Glomerular visceral epithelial cell (primary cell): Measurements from ENCODE around the gene CT45A6.
"Not testable (repeated sequence)": the region's sequence is repeated elsewhere in the genome, so short reads cannot be mapped to it uniquely, and the experiment has no call there.

Source experiments
- DNase-seq: peaks from one replicate; pipeline ENCODE4 v3.0.0-alpha.2; 2016; ENCODE audit errors: extremely low spot score

Gene CT45A6

GRCh38 chrX:135802687-135803086 lies at the start of gene CT45A6:
TSS of gene CT45A6 (minus strand) at chrX:135802787. CDS start at chrX:135798993, 3,794 bp downstream.
- DNase-seq: not testable (repeated sequence)

- DNase-seq: not testable (repeated sequence)
Observed at GRCh38 chrX:135837180-135837579, 34.6 kb upstream of the CT45A6 start, which contains the start of gene CT45A7. TSS of gene CT45A7 (minus strand) at chrX:135837280. CDS start at chrX:135833533, 3,747 bp downstream.

GRCh38 chrX:135819912-135820311 lies 17.3 kb upstream of the CT45A6 start, which contains the start of gene CT45A2:
TSS of gene CT45A2 (minus strand) at chrX:135820012. CDS start at chrX:135816265, 3,747 bp downstream.
- not testable (repeated sequence) for DNase-seq

- not testable (repeated sequence) for DNase-seq
Observed at GRCh38 chrX:135785403-135785802, 17.2 kb downstream of the CT45A6 start, which contains the start of gene CT45A5. TSS of gene CT45A5 (minus strand) at chrX:135785503. CDS start at chrX:135781729, 3,774 bp downstream.

GRCh38 chrX:135768091-135768490 lies 34.5 kb downstream of the CT45A6 start, which contains the start of gene CT45A3:
TSS of gene CT45A3 (minus strand) at chrX:135768191. CDS start at chrX:135764444, 3,747 bp downstream.
- DNase-seq: not testable (repeated sequence)

- DNase-seq: not testable (repeated sequence)
Observed at GRCh38 chrX:135744739-135745138, 57.8 kb downstream of the CT45A6 start.
